GM21723 (cell line): ENCODE results near the gene R3HDM1.
A peak's percentile ranks its signal among the peaks of the same experiment; 100 is the strongest.
"Not testable (repeated sequence)": the region's sequence is repeated elsewhere in the genome, so short reads cannot be mapped to it uniquely, and the experiment has no call there.

Experiments
- ATAC-seq: cut with Tn5 transposase; IDR thresholded peaks from one replicate; pipeline ENCODE4 v1.9.1; 2021; ENCODE audit warnings: mild to moderate bottlenecking, moderate library complexity; ENCODE audit not compliant: unreplicated experiment

The R3HDM1 gene

DNA sequence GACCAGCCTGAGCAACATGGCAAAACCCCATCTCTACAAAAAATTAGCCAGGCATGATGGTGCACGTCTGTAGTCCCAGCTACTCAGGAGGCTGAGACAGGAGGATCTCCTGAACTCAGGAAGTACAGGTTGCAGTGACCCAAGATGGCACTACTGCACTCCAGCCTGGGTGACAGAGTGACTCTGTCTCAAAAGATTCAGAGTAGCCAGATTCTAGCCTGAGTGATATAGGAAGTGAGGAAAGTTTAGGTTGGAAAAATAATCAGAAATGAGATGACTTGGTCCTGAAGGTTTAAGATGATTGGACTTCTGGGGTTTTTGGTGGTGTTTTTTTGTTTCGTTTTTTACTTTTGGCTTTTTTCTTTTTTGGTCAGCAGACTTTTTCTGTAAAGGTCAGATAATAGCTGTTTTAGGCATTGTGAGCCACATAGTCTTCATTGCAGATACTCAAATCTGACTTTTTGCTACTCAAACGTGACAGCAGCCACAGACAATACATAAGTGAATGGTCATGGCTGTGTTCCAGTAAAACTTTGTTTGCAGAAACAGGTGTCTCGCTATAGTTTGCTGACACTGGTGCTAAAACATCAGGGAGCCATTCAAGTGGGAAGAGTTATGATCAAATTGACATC, 106.3 kb downstream of the R3HDM1 start:
- peak; percentile 68 for ATAC-seq

DNA sequence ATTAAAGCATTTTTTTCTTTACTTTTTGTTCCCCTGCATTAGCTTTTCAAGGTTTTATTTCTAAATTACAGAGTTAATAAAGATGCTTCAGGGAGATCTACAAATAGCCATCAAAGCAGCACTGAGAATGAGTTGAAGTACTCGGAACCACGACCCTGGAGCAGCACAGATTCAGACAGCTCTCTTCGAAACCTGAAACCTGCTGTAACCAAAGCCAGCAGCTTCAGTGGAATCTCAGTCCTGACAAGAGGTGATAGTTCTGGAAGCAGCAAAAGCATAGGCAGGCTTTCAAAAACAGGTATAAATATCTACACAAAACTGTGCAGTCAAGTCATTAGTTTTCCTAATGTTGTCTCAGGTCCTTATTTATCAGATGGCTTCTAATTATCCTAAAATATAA, 107.5 kb downstream of the R3HDM1 start:
- ATAC-seq, result no peak

DNA sequence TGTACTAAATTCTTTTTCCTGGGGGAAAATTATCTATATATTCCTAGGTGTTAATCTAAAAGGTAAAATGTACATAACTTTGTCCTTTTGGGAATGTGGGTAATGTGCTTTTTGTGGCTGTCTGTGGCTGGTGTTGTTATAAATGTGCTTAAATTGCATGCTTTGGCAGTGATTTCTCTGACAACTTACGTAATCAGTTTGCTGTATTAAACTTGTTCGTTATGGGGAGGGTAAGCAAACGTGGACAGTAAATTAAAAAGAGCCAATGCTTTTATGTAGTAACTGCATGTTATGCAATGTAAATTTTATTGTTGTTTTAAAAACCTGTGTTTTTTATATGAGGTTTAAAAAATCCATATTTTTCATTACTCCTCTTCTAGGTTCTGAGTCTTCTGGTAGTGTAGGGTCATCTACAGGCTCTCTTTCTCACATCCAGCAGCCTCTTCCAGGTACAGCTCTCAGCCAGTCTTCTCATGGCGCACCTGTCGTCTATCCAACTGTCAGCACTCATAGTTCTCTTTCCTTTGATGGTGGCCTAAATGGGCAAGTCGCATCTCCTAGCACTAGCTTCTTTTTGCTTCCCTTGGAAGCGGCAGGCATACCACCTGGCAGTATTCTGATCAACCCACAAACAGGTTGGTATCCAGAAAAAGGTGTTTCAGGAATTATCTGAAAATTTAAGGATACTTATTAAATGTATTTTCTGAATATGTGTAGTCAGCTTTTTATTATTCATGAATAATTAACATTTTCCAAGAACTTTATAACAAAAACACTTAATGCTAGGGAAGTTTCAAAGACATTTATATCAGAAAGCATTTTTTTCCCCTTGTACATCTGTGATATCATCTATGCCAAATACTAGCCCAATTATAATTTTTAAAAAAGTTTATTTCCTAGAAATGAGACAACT, 110.1 kb downstream of the R3HDM1 start:
- ATAC-seq, result no peak

DNA sequence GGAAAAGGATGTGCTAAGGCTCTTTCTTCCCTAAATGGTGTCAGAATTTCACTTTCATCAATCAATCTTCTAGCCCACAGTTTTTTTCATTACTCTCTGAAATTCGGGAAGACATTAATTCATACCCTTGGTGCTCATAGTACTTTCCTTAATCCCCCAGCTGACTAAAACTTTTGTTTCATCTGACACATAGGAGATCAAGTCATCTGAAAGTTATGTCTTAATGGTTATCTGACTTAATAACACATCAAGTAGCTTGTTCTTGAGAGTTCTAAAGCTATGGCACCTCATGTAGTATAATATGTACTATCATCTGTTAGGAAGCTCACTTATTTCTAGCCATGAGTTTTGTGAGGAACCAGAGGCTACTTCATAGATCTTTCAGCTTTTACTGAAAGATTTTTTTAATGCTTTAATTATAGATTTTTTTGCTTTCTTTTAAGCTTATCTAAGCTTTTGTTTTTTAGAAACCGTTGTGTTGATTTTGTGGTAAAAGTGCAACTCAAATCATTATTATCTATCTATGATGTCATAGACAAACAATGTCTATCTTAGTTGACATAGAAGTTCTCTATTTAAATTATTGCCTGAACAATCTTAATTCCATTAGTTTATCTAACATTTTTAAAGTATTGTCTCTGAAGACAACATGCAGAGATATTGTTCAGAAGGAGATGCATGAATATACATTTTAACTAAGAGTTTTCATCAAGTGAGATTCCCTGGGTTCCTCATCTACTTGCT, 116.7 kb downstream of the R3HDM1 start:
- ATAC-seq, result no peak

DNA sequence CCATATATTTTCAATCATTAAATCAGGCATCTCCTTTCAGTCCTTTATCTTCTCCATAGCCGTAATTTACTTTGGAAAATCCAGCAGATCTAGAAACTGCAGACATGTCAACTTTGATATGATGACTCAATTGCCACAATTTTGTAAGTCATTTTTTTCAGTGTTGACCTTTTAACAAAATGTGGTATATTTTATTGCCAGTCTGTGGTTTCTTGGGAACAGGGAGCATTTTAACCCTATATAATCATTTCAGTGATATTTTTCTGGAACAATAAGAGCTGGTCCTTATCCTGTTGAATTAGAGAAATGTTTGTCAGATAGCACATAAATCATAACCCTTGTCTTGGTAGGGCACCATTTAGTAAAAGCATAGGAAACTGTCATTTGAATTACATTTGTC, 119.4 kb downstream of the R3HDM1 start:
- ATAC-seq, result no peak

DNA sequence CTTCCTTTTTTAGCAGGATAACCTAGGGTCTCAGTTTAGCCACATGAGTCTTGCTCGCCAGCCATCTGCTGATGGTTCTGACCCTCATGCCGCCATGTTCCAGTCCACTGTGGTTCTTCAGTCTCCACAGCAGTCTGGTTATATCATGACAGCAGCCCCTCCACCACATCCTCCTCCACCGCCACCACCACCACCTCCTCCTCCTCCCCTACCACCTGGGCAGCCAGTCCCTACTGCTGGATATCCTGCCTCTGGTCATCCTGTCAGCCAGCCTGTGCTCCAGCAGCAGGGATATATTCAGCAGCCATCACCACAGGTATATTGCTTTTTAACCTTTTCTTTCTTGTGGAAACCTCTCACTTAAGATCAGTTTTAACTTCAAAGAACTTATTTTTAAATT, 120.4 kb downstream of the R3HDM1 start:
- ATAC-seq, result no peak

DNA sequence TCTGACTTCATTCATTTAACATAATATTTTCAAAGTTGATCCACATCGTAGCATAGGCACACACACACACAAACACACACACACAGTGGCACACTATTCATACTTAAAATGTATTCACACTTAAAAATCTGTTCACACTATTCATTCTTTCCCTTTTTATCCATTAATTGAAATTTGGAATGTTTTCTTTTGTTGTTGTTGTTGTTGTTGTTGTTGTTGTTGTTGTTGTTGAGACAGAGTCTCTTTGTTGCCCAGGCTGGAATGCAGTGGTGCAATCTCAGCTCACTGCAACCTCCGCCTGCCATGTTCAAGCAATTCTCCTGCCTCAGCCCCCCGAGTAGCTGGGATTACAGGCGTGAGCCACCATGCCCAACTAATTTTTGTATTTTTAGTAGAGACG, 123.0 kb downstream of the R3HDM1 start:
- not testable (repeated sequence) for ATAC-seq

DNA sequence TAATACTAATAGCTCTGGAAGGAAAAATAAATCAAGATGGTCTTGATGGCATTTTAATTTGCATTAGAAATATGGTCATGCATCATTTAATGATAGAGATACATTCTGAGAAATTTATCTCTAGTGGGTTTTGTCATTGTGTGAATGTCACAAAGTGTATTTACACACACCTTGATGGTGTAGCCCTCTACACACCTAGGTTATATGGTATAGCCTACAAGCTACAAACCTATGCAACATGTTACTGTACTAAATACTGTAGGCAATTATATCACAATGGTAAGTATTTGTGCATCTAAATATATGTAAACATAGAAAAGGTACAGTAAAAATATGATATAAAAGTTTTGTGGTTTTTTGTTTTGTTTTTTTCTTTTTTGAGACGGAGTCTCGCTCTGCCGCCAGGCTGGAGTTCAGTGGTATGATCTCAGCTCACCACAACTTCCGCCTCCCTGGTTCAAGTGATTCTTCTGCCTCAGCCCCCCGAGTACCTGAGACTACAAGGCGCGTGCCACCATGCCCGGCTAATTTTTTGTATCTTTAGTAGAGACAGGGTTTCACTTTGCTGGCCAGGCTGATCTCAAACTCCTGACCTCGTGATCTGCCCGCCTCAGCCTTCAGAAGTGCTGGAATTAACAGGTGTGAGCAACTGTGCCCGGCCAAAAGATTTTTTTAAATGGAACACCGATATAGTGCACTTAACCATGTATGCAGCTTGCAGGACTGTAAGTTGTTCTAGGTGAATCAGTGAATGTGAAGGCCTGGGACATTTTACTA, 126.7 kb downstream of the R3HDM1 start:
- peak; percentile 67 for ATAC-seq

DNA sequence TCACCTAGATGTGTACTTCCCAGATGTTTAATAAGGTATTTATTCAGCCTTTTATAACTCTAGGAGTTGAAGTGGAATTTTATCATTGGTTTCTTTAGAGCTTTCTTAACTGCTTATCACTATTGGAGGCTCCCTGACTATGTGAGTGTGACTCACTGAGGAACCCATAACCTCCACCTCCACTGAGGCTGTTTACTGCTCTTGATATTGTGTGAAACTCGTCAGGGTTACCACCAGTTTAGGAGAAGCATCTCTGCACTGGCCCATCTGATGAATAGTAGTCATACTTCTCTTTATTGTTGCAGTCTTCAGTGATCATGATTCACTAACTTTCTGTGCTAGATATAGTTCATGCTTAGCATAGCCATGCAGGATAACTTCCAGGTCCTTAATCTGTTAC, 130.8 kb downstream of the R3HDM1 start:
- ATAC-seq, result no peak

DNA sequence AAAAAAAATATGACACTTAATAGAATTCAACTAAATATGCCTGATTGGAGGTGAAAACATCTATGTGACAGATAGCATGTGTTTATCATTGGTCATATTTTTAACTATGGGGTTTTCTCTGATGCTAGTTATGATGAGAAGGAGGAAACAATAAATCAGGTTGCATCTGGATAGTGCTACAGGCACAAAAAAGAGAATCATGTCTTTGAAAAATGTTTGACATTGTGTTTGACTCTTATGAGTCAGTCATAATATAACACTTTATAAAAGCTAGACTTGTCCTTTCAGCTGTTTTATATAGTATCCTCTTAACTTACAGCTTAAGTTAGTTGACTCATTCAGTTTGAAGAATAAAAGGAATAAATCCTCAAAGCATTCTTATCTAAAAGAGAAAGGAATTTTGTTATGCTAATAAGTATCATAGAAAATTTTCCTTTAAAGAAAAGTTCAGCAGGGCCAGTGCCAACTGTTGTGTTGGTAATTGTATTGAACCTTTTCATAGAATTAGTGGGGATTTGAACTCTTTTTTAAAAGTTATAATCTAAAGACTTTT, 131.9 kb downstream of the R3HDM1 start:
- ATAC-seq, result no peak

DNA sequence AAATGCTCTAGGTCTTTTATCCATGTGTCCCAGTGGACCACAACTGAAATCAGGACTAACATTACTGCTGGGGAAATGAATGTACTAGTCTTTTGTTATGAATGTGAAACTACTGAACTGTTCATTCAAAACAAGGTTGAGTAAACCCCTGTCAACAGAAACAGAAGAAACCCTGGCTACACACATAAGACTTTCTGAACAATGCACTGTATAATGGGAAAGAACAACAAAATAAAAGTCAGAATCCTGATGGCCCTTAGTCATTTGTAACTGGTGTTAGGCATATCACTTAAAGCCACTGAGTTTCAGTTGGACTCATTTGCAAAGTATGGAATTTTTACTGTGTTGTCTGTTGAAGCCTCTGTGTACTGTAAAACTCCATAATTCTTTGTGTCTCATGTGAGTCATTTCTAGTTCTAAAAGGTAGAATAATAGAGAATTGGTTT, 133.4 kb downstream of the R3HDM1 start:
- peak; percentile 91 for ATAC-seq

DNA sequence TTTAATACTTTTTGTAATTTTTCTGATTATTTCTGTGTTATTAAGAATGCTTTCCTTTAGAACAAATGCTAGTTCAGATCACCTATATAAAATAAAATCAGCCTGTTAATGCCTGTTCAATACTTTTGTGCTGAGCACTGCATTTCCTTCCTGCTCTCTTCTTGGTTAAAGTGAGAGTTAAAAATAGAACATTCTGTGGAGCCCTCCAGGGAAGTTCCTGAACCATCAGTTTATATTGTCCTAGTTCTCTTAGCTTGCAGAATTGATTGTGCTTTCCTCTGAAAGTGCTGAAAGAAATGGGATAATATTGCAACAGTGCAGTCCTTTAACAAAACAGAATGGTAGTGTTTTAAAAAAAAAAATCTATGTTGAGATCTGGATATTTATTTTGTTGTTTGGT, 135.8 kb downstream of the R3HDM1 start:
- no peak for ATAC-seq

DNA sequence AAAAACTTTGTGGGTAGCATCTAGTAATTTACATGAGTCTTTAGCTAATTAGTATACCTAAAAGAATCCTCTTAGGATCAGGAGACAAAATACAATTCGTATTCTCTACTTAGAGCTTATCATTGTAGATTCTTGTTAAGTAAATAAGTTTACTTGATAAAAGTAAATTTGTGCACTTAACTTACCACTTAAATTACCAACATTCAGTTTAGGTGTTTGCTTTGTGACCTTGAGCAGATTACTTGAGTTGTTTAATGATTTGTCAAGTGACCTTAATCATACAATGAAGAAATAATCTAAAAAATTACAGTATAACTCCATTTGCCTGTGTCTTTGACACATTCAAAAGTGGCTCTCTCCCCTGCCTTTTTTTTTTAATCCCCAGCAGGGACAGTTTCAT, 143.2 kb downstream of the R3HDM1 start:
- ATAC-seq, result no peak

DNA sequence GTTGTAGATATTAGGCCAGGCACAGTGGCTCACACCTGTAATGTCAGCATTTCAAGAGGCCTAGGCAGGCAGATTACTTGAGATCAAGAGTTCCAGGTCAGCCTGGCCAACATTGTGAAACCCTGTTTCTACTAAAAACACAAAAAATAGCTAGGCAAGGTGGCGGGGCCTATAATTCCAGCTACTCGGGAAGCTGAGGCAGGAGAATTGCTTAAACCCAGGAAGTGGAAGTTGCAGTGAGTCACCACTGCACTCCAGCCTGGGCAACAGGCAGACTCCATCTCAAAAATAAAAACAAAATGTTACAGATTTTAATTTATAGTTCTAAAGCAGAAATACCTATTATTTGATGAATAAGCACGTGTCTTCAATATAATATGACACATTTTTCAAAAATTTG, 144.7 kb downstream of the R3HDM1 start:
- ATAC-seq, result no peak

DNA sequence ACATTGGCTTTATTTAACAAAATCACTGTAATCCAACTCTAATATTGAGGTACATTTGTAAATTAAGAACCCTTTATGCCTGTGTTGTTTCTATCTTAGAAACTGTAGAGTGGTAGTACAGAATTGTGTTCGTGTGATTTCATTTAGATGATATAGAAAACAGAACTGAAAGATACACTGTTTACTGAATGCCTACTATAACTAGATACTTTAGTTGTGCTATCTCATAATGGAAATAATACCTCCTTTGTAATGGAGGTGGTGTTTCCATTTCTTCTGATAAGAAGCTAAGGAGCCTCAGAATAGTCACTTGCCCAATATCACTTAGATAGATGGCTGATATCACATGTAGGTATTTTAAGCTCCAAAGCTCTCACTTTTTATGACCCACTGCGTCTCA, 147.8 kb downstream of the R3HDM1 start:
- ATAC-seq, result no peak

DNA sequence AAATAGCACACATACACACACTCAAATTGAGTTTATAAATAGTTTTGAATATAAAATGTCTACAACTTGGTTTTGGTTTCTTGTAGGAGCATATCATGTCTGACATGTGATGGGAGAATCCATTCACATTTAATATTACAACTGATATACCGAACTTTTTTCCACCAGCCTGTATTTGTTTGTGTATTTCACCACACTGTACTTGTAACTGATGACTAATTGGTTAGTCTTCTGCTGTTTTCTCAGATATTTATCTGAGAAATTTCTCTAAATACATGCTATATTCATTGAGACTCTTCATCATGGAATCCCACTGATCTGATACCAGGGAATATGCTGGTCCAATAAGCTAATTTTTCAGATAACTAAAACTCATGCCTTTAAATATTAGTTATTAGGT, 154.1 kb downstream of the R3HDM1 start:
- ATAC-seq, result no peak

DNA sequence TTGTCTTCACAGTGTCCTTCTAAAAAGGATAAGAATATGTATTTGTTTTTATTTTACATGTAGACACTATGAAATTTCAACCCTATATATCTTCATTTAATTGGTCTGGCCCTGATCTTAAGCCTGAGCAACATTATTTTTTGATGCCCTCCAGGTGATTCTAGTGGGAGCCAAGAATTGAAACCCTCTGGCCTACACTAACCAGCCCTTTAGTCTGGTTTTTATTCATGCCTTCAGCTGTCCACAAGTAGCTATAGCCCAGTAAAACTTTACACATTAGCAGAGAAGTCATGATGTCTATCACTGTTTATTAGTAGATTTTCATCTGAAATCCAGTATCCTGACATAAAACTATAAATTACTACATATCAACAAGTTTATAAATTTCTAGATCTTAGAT, 157.7 kb downstream of the R3HDM1 start:
- peak; percentile 45 for ATAC-seq

DNA sequence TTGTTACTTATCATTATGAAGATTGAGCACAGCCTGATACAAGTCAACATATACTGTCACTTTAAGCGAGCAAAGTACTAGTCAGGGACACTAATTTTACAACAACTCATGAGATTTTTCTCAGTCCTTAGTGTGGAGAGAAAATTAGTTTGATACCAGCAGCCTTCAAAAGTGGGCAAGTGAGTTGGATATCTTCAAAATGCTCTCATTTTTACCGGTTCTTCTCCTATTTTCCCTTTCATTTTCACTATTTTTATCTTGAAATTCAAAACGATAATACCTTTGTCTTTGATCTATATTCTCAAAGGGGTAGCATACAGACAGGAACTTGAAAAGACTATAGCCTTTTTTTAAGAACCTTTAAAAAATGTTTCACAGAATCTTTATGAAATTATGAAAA, 158.4 kb downstream of the R3HDM1 start:
- ATAC-seq, result peak; percentile 26

DNA sequence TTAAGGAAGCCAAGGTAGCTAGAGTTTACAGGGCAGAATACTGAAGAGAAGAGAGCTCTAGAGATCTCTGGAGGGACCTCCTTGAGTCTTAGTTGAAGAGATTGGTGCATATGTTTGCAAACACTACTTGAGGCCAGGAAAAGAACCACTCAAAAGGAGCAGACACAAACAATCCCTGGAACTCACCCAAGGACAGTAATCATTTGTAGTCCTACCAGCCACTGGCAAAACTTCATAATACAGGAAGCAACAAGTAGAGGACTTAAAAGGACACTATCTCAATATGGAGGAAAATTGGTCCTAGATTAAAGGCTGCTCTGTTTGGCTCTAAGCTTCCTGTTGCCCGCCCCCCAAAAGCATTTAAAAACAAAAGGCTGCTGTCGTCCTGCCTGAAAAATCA, 163.4 kb downstream of the R3HDM1 start:
- no peak for ATAC-seq

DNA sequence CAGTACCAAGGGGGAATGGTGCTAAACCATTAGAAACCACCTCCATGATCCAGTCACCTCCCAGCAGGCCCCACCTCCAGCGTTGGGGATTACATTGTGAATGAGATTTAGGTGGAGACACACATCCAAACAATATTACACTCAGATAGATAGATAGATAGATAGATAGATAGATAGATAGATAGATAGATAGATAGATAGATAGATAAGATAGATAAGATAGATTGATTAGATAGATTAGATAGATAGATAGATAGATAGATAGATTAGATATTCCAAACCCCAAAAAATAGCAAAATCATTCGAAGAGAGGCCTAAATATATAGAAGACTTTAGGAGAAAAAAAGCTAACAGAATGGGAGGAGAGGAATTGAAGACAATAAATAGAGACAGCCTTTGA, 167.6 kb downstream of the R3HDM1 start:
- ATAC-seq, result no peak

DNA sequence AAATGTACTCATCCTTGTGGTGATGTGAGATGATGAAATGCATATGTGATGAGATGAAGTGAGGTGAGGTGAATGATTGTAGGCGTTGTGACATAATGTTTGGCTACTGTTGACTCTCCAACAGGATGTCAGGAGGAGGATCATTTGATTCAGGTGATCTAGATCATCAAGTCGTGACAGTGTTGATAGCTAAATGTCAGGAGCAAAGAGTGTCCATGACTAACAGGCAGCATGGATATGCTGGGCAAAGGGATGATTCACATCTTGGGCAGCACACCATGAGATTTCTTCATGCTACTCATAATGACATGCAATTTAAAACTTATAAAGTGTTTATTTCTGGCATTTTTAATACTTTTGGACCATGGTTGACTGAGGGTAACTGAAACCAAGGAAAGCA, 170.2 kb downstream of the R3HDM1 start:
- ATAC-seq, result no peak
